LNCAP (cell line): ENCODE data around the gene PNPLA5.

Experiments
- CTCF ChIP-seq: fragments of 450-650 bp; IDR thresholded peaks from 2 replicates; pipeline ENCODE4 v1.5.1; 2017; ENCODE audit warnings: mild to moderate bottlenecking

Gene PNPLA5

GRCh38 chr22:43888740-43889139, 3.1 kb downstream of the PNPLA5 start:
- no peak for TF ChIP-seq CTCF

GRCh38 chr22:43887391-43887790, 4.4 kb downstream of the PNPLA5 start:
- TF ChIP-seq CTCF = no peak

- TF ChIP-seq CTCF = no peak
Observed at GRCh38 chr22:43886231-43886630, 5.6 kb downstream of the PNPLA5 start.

GRCh38 chr22:43885786-43886185, 6.0 kb downstream of the PNPLA5 start:
- no peak for TF ChIP-seq CTCF

- no peak; the same call in 1 of the 2 replicates for TF ChIP-seq CTCF
Observed at GRCh38 chr22:43885319-43885671, 6.5 kb downstream of the PNPLA5 start.

- TF ChIP-seq CTCF = peak; percentile 68
Observed at GRCh38 chr22:43884600-43885318, 7.1 kb downstream of the PNPLA5 start.

GRCh38 chr22:43883719-43884415, 7.9 kb downstream of the PNPLA5 start:
- TF ChIP-seq CTCF = no peak
